HUES48 (cell line): ENCODE data around the gene RBM34.
A peak's percentile ranks its signal among the peaks of the same experiment; 100 is the strongest.

Experiments
- H3K27ac ChIP-seq: one replicate; pipeline ENCODE4 v1.7.0; 2013; ENCODE audit warnings: low read depth, low read length, inconsistent platforms
- H3K27me3 ChIP-seq: 2 replicates; pipeline ENCODE4 v1.6.1; 2013; ENCODE audit warnings: mild to moderate bottlenecking, low read length; ENCODE audit not compliant: control insufficient read depth, insufficient read depth
- H3K36me3 ChIP-seq: 2 replicates; pipeline ENCODE4 v1.6.1; 2013; ENCODE audit warnings: low read length; ENCODE audit not compliant: control insufficient read depth, insufficient read depth
- H3K4me1 ChIP-seq: 2 replicates; pipeline ENCODE4 v1.6.1; 2013; ENCODE audit warnings: mild to moderate bottlenecking, low read length; ENCODE audit not compliant: control insufficient read depth, insufficient read depth
- H3K4me3 ChIP-seq: 2 replicates; pipeline ENCODE4 v1.5.1; 2013; ENCODE audit warnings: mild to moderate bottlenecking, low read depth, low read length
- H3K9ac ChIP-seq: 2 replicates; pipeline ENCODE4 v1.6.1; 2013; ENCODE audit warnings: mild to moderate bottlenecking, low read depth, low read length, moderate library complexity
- H3K9me3 ChIP-seq: 2 replicates; pipeline ENCODE4 v1.6.1; 2013; ENCODE audit warnings: low read length; ENCODE audit not compliant: control insufficient read depth, insufficient read depth

The RBM34 gene

DNA sequence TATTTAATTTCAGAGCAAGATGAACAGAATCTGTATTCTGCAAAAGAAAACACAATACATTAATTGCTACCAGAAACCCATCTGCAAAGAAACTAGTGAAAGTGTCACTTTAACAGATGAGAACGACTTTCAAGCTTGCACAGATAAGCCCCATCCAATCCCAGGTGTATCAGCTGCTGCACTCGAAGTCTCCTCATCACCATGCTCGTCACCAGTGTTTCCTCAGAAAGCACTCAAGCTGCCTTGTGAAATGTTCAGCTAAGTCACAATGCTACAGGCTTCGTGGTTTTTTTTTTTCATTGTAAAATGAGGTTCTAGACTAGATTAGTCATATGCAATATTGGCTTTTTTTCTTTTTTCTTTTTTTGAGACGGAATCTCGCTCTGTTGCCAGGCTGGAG lies 29.1 kb downstream of the RBM34 start:
- H3K9me3 ChIP-seq = no peaks in the 10 kb centered on the region
- H3K4me3 ChIP-seq = no peak overlapping the region
- H3K4me1 ChIP-seq = peaks cover under 1% of the 10 kb centered on the region; the same call in 1 of the 2 replicates
- H3K27ac ChIP-seq = no peak overlapping the region
- H3K9ac ChIP-seq = no peak overlapping the region
- peaks cover 52% of the 10 kb centered on the region for H3K36me3 ChIP-seq
- no peaks in the 10 kb centered on the region for H3K27me3 ChIP-seq

DNA sequence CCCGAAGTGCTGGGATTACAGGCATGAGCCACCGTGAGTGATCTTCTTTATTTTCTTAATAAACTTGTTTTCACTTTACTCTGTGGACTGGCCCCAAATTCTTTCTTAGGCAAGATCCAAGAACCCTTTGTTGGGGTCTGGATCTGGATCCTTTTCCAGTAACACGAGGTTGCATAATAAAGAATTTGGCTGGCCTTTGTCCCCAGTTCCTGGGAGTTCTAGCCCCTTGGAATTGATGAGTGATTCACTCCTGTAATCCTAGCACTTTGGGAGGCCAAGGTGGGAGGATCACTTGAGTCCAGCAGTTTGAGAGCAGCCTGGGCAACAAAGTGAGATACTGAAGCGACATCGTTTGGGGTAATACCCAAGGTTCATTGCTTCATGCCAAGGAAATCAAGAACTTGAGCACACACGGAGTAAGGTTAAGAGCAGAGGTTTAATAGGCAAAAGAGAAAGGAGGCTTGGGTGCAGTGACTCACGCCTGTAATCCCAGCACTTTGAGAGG lies 30.2 kb downstream of the RBM34 start:
- H3K4me1 ChIP-seq = peaks cover 5% of the 10 kb centered on the region
- H3K27ac ChIP-seq = peak overlapping the region; percentile 17
- H3K9me3 ChIP-seq = no peaks in the 10 kb centered on the region
- no peak overlapping the region for H3K4me3 ChIP-seq
- H3K27me3 ChIP-seq = no peaks in the 10 kb centered on the region
- H3K36me3 ChIP-seq = peaks cover 51% of the 10 kb centered on the region
- no peak overlapping the region for H3K9ac ChIP-seq

DNA sequence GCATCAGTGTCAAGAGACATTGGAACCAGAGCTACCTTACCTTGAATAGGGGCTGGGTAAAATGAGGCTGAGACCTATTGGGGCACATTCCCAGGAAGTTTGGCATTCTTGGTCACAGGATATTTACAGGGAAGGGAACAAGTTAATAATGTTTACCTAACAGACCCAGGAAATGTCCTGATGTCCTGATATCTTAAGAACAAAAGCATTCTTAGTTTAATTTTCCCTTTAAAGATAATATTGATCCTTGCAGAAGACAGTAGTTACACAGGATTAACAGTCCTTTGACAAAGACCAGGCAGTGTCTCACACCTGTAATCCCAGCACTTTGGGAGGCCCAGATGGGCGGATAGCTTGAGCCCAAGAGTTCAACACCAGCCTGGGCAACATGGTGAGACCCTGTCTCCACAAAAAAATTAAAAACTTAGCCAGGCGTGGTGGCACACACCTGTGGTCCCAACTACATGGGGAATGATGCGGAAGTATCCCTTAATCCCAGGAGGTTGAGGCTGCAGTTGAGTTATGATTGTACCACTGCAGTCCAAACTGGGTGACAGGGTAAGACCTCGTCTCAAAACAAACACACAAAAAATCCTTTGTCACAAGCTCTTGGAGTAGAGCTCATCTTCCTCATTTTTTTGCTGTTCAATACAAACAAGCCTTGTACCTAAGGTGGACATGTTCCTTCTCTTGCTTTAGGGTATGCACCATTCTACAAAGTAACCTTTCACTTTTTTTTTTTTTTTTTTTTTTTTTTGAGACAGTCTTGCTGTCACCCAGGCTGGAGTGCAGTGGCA lies 31.1 kb downstream of the RBM34 start:
- Histone ChIP-seq H3K27me3 (no peaks in the 10 kb centered on the region), H3K27ac (peak overlapping the region; percentile 70), H3K36me3 (peaks cover 43% of the 10 kb centered on the region), H3K9me3 (no peaks in the 10 kb centered on the region), H3K9ac (no peak overlapping the region), H3K4me3 (no peak overlapping the region), H3K4me1 (peaks cover 5% of the 10 kb centered on the region)

DNA sequence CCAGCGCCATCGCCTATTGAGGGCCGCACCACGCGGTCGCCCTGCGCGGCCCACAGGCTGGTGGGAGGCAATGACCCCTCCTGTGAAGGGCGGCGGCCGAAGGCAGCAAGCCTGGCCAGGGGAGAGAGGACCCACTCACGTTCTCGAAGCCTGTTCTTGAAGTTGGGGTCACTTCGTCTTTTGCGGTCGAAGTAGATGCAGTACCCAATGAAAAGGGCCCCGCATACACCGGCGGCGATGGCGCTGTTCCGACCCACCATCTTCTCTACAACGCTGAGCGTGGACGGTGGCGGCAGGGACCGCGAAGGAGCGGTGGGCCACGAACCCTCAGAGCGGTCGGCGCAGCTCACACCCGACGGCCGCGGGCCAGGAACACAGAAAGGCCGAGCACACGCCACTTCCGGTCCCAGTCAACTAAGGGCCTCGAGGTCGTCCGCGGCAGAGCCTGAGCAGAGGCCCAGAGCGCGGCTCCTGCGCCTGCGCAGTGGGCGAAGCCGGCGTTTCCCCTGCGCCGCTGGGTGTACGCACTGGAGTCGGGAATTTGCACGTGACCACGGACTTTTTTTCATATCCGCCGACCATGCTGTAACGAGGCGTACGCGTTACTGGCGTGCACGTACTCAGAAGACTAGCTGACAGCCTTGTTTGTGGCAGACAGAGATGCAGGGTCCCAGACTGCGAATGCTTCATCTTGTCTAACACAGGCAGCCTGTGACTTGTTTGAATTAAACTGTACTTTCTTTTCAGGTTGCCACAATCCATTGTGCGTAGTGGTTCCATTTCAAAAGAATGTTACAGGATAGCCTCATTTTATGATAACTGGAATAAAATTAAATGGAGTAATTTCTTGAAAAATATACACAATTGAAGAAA lies 32.4 kb downstream of the RBM34 start, which contains the start of gene TOMM20:
Gene TOMM20, minus strand, starts transcription at position 382 of the 873 bp plus-strand sequence. Its CDS starts 122 bp downstream, at position 260.
- peak within 1 kb of the TSS; percentile 95 for H3K27ac ChIP-seq
- H3K4me3 ChIP-seq = peak within 1 kb of the TSS; percentile 94
- H3K36me3 ChIP-seq = peaks cover 46% of the 10 kb centered on the region
- no peaks in the 10 kb centered on the region for H3K9me3 ChIP-seq
- H3K9ac ChIP-seq = peak within 1 kb of the TSS; percentile 99
- peaks cover 5% of the 10 kb centered on the region for H3K4me1 ChIP-seq
- H3K27me3 ChIP-seq = no peaks in the 10 kb centered on the region

DNA sequence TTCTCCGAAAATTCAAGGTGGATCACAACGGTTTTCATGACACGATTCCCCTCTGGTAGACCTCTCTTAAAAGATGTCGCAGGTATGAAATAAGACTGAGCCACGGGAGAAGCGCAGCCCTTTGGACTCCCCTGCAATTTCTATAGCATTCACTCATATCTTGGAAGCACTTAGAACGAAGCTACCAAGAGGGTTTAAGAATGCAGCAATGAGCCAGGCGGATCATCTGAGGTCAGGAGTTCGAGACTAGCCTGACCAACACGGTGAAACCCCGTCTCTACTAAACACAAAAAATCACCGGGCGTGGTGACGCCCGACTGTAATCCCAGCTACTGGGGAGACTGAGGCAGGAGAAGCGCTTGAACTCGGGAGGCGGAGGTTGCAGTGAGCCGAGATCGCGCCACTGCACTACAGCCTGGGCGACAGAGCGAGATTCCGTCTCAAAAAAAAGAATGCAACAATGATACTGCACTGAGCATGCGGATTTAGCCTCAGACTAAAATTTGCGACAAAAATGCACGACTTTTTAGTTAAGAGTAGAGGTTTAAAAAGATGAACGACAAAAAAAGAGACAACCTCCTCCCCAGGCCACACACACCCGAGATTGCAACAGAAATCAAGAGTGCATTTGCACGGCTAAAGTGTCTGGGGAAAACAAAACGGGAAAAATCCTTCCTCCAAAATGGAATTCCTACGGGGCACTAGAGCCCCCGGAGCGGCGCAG lies 33.2 kb downstream of the RBM34 start:
- Histone ChIP-seq H3K9ac (peak overlapping the region; percentile 99), H3K27me3 (no peaks in the 10 kb centered on the region), H3K9me3 (no peaks in the 10 kb centered on the region), H3K27ac (peak overlapping the region; percentile 95), H3K4me3 (peak overlapping the region; percentile 94), H3K4me1 (peaks cover 5% of the 10 kb centered on the region), H3K36me3 (peaks cover 43% of the 10 kb centered on the region)

DNA sequence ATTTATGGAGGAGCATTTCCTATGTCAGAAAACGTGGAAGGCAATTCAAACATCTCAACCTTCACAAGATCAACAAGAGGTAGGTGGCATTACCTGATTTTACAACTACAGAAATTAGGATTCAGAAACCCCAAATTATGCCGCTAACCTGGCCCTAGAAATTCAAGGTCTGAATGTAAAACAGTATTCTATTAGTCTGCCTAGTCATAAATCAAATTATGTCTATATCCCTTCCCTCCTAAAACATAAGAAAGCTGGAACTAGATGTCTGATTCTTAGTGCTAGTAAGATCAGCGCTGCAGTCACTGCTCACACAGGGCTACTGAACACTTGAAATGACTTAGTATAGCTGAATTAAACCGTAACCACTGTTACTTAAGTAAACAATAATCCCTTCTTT lies 33.8 kb downstream of the RBM34 start:
- H3K27ac ChIP-seq = peak overlapping the region; percentile 4
- H3K27me3 ChIP-seq = no peaks in the 10 kb centered on the region
- peak overlapping the region; percentile 94 for H3K4me3 ChIP-seq
- H3K9ac ChIP-seq = peak overlapping the region; percentile 99
- H3K9me3 ChIP-seq = no peaks in the 10 kb centered on the region
- peaks cover 5% of the 10 kb centered on the region for H3K4me1 ChIP-seq
- peaks cover 45% of the 10 kb centered on the region for H3K36me3 ChIP-seq

DNA sequence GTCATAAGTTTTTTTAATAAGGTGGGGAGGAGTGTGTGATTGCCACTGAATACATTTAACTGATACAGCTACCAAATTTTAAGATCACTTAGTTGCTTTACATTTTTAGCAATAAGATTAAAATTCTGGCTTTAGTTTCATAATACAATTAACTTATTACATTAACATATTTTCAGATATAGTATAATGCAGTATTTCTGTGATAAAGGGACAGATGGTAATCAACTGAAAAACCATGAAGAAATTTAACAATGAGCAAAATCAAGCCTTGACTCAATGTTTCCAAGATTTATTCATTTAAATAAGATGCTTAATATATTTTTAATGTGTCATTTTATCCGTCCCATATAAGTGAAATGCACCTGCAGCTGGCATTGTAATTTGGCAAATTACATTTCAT lies 36.4 kb downstream of the RBM34 start:
- Histone ChIP-seq H3K9ac (no peak overlapping the region), H3K4me1 (peaks cover 5% of the 10 kb centered on the region), H3K27me3 (no peaks in the 10 kb centered on the region), H3K27ac (no peak overlapping the region), H3K36me3 (peaks cover 60% of the 10 kb centered on the region), H3K9me3 (no peaks in the 10 kb centered on the region), H3K4me3 (no peak overlapping the region)

DNA sequence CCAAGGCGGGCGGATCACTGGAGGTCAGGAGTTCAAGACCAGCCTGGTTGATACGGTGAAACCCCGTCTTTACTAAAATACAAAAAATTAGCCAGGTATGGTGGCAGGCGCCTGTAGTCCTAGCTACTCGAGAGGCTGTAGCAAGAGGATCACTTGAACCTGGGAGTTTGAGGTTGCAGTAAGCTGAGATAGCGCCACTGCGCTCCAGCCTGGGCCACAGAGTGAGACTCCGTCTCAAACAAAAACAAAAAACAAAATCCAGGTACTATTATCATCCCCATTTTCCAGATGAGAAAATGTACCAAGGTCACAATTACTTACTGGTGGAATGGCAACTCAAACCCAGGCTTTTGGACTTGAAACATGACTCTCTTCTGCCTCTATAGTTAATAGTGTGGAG lies 36.9 kb downstream of the RBM34 start:
- no peak overlapping the region for H3K9ac ChIP-seq
- H3K9me3 ChIP-seq = no peaks in the 10 kb centered on the region
- no peak overlapping the region for H3K27ac ChIP-seq
- H3K4me3 ChIP-seq = no peak overlapping the region
- peaks cover 66% of the 10 kb centered on the region for H3K36me3 ChIP-seq
- peaks cover 5% of the 10 kb centered on the region for H3K4me1 ChIP-seq
- H3K27me3 ChIP-seq = no peaks in the 10 kb centered on the region

DNA sequence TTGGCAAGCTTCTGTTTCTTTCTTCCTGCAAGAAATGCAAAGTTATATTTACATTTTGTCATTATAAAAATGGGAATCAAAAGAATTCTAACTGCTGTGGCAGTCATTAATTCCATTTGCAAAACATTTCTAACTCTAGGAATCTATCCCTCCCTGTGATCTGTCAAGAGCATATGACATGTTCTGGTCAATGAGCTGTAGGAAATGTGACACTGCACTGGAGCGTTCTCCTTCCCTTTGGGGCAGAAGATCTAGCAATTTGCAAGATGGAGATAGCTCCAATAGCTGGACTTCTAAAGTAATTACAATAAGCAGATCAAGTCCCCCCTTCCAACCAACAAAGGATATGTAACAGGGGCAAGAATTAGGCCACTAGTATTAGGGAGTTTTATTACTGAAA lies 38.7 kb downstream of the RBM34 start:
- H3K36me3 ChIP-seq = peaks cover 83% of the 10 kb centered on the region
- H3K4me1 ChIP-seq = peaks cover 5% of the 10 kb centered on the region
- H3K4me3 ChIP-seq = no peak overlapping the region

DNA sequence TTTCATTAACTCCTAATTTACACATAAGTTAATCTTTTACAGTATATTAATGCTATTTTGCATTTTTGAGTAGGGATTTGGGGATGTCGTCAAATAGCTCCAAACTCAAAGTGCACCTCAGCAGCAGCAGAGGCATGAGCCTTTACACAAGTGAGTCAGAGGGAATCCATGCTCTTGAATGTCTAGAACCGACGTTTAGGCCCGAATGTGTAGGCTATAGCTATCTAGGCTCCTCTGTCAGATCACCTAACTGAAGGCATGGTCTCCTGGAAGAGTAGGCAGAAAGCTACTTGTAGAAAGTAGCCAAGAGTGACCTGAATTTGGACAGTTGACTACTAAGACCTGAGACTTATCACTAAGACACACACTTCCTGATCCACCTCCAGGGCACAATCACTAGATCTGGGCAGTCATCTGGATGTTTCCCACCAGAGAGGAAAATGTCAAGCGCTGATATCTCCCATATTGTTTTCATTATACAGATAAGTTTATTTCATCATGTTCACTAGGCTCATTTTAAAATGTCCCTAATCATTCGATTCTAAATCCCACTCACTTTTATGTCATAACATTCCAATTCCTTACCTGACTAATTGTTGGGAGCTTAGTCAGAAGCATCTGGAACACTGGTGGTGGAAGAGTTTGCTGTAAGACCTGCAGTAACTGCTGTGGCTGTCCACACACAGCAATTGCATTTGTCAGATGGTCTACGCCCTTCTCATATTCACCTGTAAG lies 47.7 kb downstream of the RBM34 start:
- Histone ChIP-seq H3K9ac (no peak overlapping the region), H3K36me3 (peaks cover 95% of the 10 kb centered on the region), H3K4me1 (no peaks in the 10 kb centered on the region), H3K27ac (no peak overlapping the region), H3K27me3 (no peaks in the 10 kb centered on the region), H3K9me3 (no peaks in the 10 kb centered on the region), H3K4me3 (no peak overlapping the region)

More for the DNA sequence above, 38.7 kb downstream of the RBM34 start:
- H3K27ac ChIP-seq = no peak overlapping the region
- no peaks in the 10 kb centered on the region for H3K9me3 ChIP-seq
- no peak overlapping the region for H3K9ac ChIP-seq
- H3K27me3 ChIP-seq = no peaks in the 10 kb centered on the region
